K562 (cell line): ENCODE data around the gene C16orf86. TPM values are rescaled to one million over a fixed set of nuclear protein-coding genes. Genes with fewer than 3 reads are reported as not detected.

Experiments used
- ATAC-seq: fragments of 200-7000 bp; cut with Tn5 transposase; 3 replicates; pipeline ENCODE4 v1.9.1; 2020; ENCODE audit warnings: moderate library complexity
- BruUV-seq: library from RNA; stranded (reverse); fragments of 400-500 nt; replicated peaks from 2 replicates; lab custom pipeline; 2021; lab: Mats Ljungman, UMichigan
- CTCF ChIA-PET: fragments of 300-600 bp; formaldehyde crosslinking; extraction: SDS; loops from one replicate; lab custom pipeline; 2021; ENCODE audit warnings: low intra/inter-chr PET ratio; lab: Yijun Ruan, JAX
- POLR2A ChIA-PET: fragments of 300-600, 350-650 bp; sonication (Branson Sonifier 250); formaldehyde crosslinking; extraction: SDS; loops from one replicate; lab custom pipeline; 2021; ENCODE audit warnings: antibody characterized with exemption, inconsistent platforms; lab: Yijun Ruan, JAX
- DNase-seq, 4 experiments: peaks; one replicate each; pipeline versions ENCODE4 v3.0.0 to v3.0.0-alpha.2; 2011 to 2018; ENCODE audit warnings: low spot score in 3 of 4, mixed read lengths in 3 of 4; ENCODE audit errors: extremely low read depth in 1 of 4
- FAIRE-seq: peaks from 2 replicates; lab custom pipeline; 2011; peaks lifted over from hg19 to GRCh38; lab: Jason Lieb, UNC
- H2AFZ ChIP-seq: 2 replicates; pipeline ENCODE4 v1.6.0; 2011; ENCODE audit warnings: low read depth, low read length, control low read depth, inconsistent platforms
- H3K27ac ChIP-seq: fragments of 200-600 bp; 3 replicates; pipeline ENCODE4 v1.8.0; 2011; ENCODE audit warnings: low read depth, mild to moderate bottlenecking, control low read depth, inconsistent platforms, low read length, moderate library complexity, mixed read lengths; ENCODE audit errors: extremely low read depth
- H3K27me3 ChIP-seq, 2 experiments: fragments of 300-600 bp in 1 of 2; 2 replicates in 1 of 2; 3 replicates in 1 of 2; pipeline versions ENCODE4 v1.6.0 to v1.8.0; 2011; ENCODE audit warnings: inconsistent platforms in 2 of 2, low read length in 2 of 2, mild to moderate bottlenecking in 1 of 2, mixed read lengths in 1 of 2, moderate library complexity in 1 of 2; ENCODE audit not compliant: control insufficient read depth in 2 of 2, insufficient read depth in 2 of 2
- H3K36me3 ChIP-seq: fragments of 300-600 bp; 3 replicates; pipeline ENCODE4 v1.8.0; 2011; ENCODE audit warnings: mild to moderate bottlenecking, low read length, inconsistent platforms; ENCODE audit not compliant: control insufficient read depth, insufficient read depth
- H3K4me1 ChIP-seq, 2 experiments: fragments of 200-600 bp in 1 of 2; replicated peaks in 1 of 2; 2 replicates in 1 of 2; 3 replicates in 1 of 2; pipeline versions ENCODE4 v1.5.1 to v1.8.0; 2011; ENCODE audit warnings: inconsistent platforms in 2 of 2, low read length in 2 of 2, mild to moderate bottlenecking in 1 of 2, mixed read lengths in 1 of 2, moderate library complexity in 1 of 2; ENCODE audit not compliant: control insufficient read depth in 2 of 2, insufficient read depth in 2 of 2
- H3K4me2 ChIP-seq: 2 replicates; pipeline ENCODE4 v1.6.1; 2011; ENCODE audit warnings: low read length, control low read depth, inconsistent platforms, mixed read lengths; ENCODE audit not compliant: insufficient read depth
- H3K4me3 ChIP-seq: fragments of 200-600 bp; sonication (generic), shearing (Covaris generic); 2 replicates; pipeline ENCODE4 v1.5.1; 2016; ENCODE audit warnings: control low read depth, inconsistent platforms
- H3K79me2 ChIP-seq: fragments of 200-600 bp; 3 replicates; pipeline ENCODE4 v1.8.0; 2011; ENCODE audit warnings: low read length, inconsistent platforms; ENCODE audit not compliant: control insufficient read depth, insufficient read depth
- H3K9ac ChIP-seq, 2 experiments: 2 replicates each; pipeline versions ENCODE4 v1.6.0 to v1.6.1; 2011; ENCODE audit warnings: low read depth in 2 of 2, low read length in 2 of 2, control low read depth in 1 of 2, inconsistent platforms in 1 of 2, mild to moderate bottlenecking in 1 of 2, mixed read lengths in 1 of 2; ENCODE audit not compliant: insufficient read depth in 1 of 2
- H3K9me1 ChIP-seq: one replicate; pipeline ENCODE4 v1.6.0; 2011; ENCODE audit warnings: inconsistent platforms, mild to moderate bottlenecking, low read length, moderate library complexity; ENCODE audit not compliant: control insufficient read depth, insufficient read depth
- H3K9me3 ChIP-seq: replicated peaks from 2 replicates; pipeline ENCODE4 v1.5.1; 2011; ENCODE audit warnings: low read depth, low read length, inconsistent platforms; ENCODE audit not compliant: control insufficient read depth, insufficient read depth
- H4K20me1 ChIP-seq: replicated peaks from 2 replicates; pipeline ENCODE4 v1.6.1; 2011; ENCODE audit warnings: low read length, inconsistent platforms, mixed read lengths; ENCODE audit not compliant: control insufficient read depth, insufficient read depth
- E2F3 ChIP-seq: fragments of 250-450 bp; sonication (Bioruptor Pico); IDR thresholded peaks from 2 replicates; pipeline ENCODE4 v1.4.0; 2020; ENCODE audit warnings: mild to moderate bottlenecking
- GATAD2B ChIP-seq: fragments of 450-650 bp; IDR thresholded peaks from 2 replicates; pipeline ENCODE4 v1.6.1; 2017; ENCODE audit warnings: mild to moderate bottlenecking, borderline replicate concordance
- RBBP5 ChIP-seq: fragments of 200-600 bp; sonication (generic); IDR thresholded peaks from 2 replicates; pipeline ENCODE4 v1.6.1; 2012; ENCODE audit warnings: borderline replicate concordance, mild to moderate bottlenecking, low read length, control low read depth, inconsistent platforms; ENCODE audit not compliant: insufficient read depth, poor library complexity, severe bottlenecking
- RBM15 ChIP-seq: fragments of 200-400 bp; formaldehyde crosslinking; IDR thresholded peaks from 2 replicates; pipeline ENCODE4 v1.6.1; 2018; ENCODE audit warnings: mild to moderate bottlenecking, low read length, moderate library complexity; ENCODE audit not compliant: insufficient read depth
- RBM25 ChIP-seq: fragments of 200-400 bp; formaldehyde crosslinking; IDR thresholded peaks from 2 replicates; pipeline ENCODE4 v1.6.1; 2018; ENCODE audit warnings: low read length, low read depth, moderate library complexity; ENCODE audit not compliant: severe bottlenecking
- SIN3B ChIP-seq: fragments of 450-650 bp; IDR thresholded peaks from 2 replicates; pipeline ENCODE4 v1.6.1; 2017; ENCODE audit warnings: low read depth, mild to moderate bottlenecking, moderate library complexity
- SMARCB1 ChIP-seq: IDR thresholded peaks from 2 replicates; pipeline ENCODE4 v1.6.1; 2011; ENCODE audit warnings: improper control_type of control experiment, low read depth; ENCODE audit not compliant: insufficient read length
- TAF7 ChIP-seq: fragments of 450-650 bp; IDR thresholded peaks from 2 replicates; pipeline ENCODE4 v1.6.1; 2016; ENCODE audit warnings: missing genetic modification characterization, missing compliant biosample characterization
- ZNF316 ChIP-seq: fragments of 450-650 bp; IDR thresholded peaks from 2 replicates; pipeline ENCODE4 v1.6.1; 2016
- ZNF764 ChIP-seq: fragments of 250-450 bp; sonication (Bioruptor Pico); IDR thresholded peaks from 2 replicates; pipeline ENCODE4 v1.4.0; 2020; ENCODE audit warnings: low read depth, mild to moderate bottlenecking, moderate library complexity
- WGBS: fragments of 100-300 bp; shearing (Covaris generic); methylation state at CpG from one replicate; pipeline ENCODE4 v1.1.6; 2016; ENCODE audit warnings: low coverage, mixed read lengths; ENCODE audit not compliant: insufficient coverage; ENCODE audit errors: missing lambda C conversion rate; 5-methylcytosine and 5-hydroxymethylcytosine counted together
- in situ Hi-C: fragments of 300-500 bp; cut with MboI; formaldehyde crosslinking; loops from 4 replicates; pipeline ENCODE4 v1.15.0; 2018; ENCODE audit warnings: inconsistent platforms, mixed read lengths
- intact Hi-C: fragments of 100-400 bp; cut with micrococcal nuclease; formaldehyde crosslinking; loops from 2 replicates; pipeline ENCODE4 v1.14.2; 2022
- polyA plus RNA-seq, 8 experiments: library from polyadenylated mRNA; depleted of rRNA in 4 of 8; stranded (reverse) in 5 of 8; unstranded in 3 of 8; fragments of >200 nt; fragmentation: Nextera tagmentation in 2 of 8; fragmentation: Illumina TruSeq in 1 of 8; extraction: Ambion mirVana in 2 of 8; extraction: Trizol in 1 of 8; gene quantifications; 2 replicates each; pipeline versions ENCODE4 v1.2.1 to v1.2.3, GENCODE V29; 2011 to 2014; ENCODE audit warnings: inconsistent platforms in 1 of 8, missing spikeins in 1 of 8
- total RNA-seq, 7 experiments: library from RNA; depleted of rRNA in 6 of 7; stranded (reverse); fragments of >200 nt in 6 of 7; fragmentation: Illumina TruSeq in 2 of 7; extraction: Trizol in 2 of 7; gene quantifications; 2 replicates each; pipeline versions ENCODE4 v1.2.1 to v1.2.3, GENCODE V29; 2011 to 2021; ENCODE audit warnings: low replicate concordance in 1 of 7
- TF ChIP-seq, protein P1 (sequence below), 2 experiments: fragments of 450-650 bp in 1 of 2; IDR thresholded peaks; 2 replicates each; pipeline ENCODE4 v1.6.1; 2011 to 2017; ENCODE audit warnings: low read depth in 2 of 2, antibody characterized with exemption in 1 of 2, borderline replicate concordance in 1 of 2, low read length in 1 of 2, mild to moderate bottlenecking in 1 of 2, mixed read lengths in 1 of 2; ENCODE audit not compliant: control insufficient read depth in 1 of 2
- TF ChIP-seq, protein P2 (sequence below): fragments of 250-450 bp; sonication (Bioruptor Pico); IDR thresholded peaks from 2 replicates; pipeline ENCODE4 v1.8.0; 2022; ENCODE audit warnings: inconsistent platforms
- TF ChIP-seq, protein P3 (sequence below), 2 experiments: IDR thresholded peaks; 2 replicates each; pipeline ENCODE4 v1.6.1; 2011; ENCODE audit warnings: borderline replicate concordance in 1 of 2, control low read depth in 1 of 2, low read depth in 1 of 2, low read length in 1 of 2, mild to moderate bottlenecking in 1 of 2, mixed read lengths in 1 of 2, moderate library complexity in 1 of 2; ENCODE audit not compliant: insufficient read depth in 1 of 2, insufficient read length in 1 of 2, poor library complexity in 1 of 2, severe bottlenecking in 1 of 2; ENCODE audit errors: extremely low read depth in 1 of 2

Gene C16orf86
- total and polyA plus RNA-seq, 9 of the 15 experiments (the other 6 are each of a cell fraction or from before 2014, with no cell fraction given): 0.13 to 1.2 (median 0.27) TPM; not detected in 3

DNA sequence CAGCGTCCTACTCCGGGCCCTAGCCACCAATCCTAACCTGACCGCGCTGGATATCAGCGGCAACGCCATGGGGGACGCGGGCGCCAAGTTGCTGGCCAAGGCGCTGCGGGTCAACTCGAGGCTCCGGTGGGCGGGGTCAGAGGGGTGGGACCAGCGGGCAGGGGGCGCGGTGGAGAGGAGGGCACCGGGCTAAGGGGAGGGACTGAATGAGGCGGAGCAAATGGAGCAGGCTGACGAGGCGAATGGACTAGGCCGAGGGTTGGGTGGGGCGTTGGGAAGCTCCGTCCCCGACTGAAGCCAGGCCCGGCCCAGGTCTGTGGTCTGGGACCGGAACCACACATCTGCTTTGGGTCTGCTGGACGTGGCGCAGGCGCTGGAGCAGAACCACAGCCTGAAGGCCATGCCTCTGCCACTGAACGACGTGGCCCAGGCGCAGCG lies 17.1 kb upstream of the C16orf86 start (continued):
- TF ChIP-seq SMARCB1 (no peak), ZNF764 (CRISPR knock-in tag) (no peak), TAF7 (tag) (no peak), RBM25 (no peak), RBM15 (no peak), E2F3 (CRISPR knock-in tag) (no peak), GATAD2B (no peak)

DNA sequence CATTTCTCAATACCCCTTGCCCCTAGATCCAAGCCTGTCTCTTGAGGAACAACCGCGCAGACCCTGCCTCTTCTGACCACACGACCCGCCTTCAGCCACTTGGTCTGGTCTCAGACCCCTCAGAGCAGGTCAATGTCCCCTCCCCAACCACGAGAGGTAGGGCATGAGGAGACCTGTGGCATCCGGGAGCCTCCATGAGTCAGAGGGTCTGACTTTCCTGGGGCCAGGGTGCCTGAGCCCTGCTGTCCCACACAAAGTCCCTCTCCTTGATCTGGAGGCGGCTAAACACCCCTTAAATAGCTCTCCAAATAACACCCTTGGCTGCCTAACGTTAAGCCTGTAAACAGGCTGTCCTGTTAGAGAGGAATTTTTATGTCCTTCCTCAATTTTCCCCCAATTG lies 16.6 kb upstream of the C16orf86 start:
- ChIA-PET CTCF (no interaction called here), POLR2A (interaction anchor here (0.8 kb wide), 1 partner anchor 9 kb away, joined by 3 read pairs; no protein-coding TSS in a partner anchor)
- ATAC-seq (no peak), DNase-seq (no peak), FAIRE-seq (no peak)
- Histone ChIP-seq H3K9ac (no peak overlapping the region; a peak in 1 of 4 replicates), H4K20me1 (peaks cover 13% of the 10 kb centered on the region; the same call in 1 of the 2 replicates), H3K4me3 (no peak overlapping the region), H3K4me1 (peaks cover 0 to 72% of the 10 kb centered on the region in 2 experiments; a peak in 4 of 5 replicates), H3K79me2 (no peaks in the 10 kb centered on the region), H3K9me3 (no peaks in the 10 kb centered on the region), H2AFZ (no peak overlapping the region), H3K27me3 (peaks cover 8 to 69% of the 10 kb centered on the region in 2 experiments; a peak in 4 of 5 replicates), H3K36me3 (no peaks in the 10 kb centered on the region), H3K4me2 (no peak overlapping the region), H3K9me1 (no peaks in the 10 kb centered on the region), H3K27ac (no peak overlapping the region)
- WGBS: 30% methylated on average over 6 of the region's 8 CpGs
- BruUV-seq: no TSS peak
- in situ Hi-C loops: no loop called here
- intact Hi-C loops: no loop called here
- TF ChIP-seq, protein P1, sequence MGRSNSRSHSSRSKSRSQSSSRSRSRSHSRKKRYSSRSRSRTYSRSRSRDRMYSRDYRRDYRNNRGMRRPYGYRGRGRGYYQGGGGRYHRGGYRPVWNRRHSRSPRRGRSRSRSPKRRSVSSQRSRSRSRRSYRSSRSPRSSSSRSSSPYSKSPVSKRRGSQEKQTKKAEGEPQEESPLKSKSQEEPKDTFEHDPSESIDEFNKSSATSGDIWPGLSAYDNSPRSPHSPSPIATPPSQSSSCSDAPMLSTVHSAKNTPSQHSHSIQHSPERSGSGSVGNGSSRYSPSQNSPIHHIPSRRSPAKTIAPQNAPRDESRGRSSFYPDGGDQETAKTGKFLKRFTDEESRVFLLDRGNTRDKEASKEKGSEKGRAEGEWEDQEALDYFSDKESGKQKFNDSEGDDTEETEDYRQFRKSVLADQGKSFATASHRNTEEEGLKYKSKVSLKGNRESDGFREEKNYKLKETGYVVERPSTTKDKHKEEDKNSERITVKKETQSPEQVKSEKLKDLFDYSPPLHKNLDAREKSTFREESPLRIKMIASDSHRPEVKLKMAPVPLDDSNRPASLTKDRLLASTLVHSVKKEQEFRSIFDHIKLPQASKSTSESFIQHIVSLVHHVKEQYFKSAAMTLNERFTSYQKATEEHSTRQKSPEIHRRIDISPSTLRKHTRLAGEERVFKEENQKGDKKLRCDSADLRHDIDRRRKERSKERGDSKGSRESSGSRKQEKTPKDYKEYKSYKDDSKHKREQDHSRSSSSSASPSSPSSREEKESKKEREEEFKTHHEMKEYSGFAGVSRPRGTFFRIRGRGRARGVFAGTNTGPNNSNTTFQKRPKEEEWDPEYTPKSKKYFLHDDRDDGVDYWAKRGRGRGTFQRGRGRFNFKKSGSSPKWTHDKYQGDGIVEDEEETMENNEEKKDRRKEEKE (IDR thresholded peaks at IDR 0.05; ENCODE audit: borderline replicate concordance in 1 of 2, control insufficient read depth in 1 of 2, low read depth in 2 of 2, low read length in 1 of 2): no peak
- TF ChIP-seq, protein P2, sequence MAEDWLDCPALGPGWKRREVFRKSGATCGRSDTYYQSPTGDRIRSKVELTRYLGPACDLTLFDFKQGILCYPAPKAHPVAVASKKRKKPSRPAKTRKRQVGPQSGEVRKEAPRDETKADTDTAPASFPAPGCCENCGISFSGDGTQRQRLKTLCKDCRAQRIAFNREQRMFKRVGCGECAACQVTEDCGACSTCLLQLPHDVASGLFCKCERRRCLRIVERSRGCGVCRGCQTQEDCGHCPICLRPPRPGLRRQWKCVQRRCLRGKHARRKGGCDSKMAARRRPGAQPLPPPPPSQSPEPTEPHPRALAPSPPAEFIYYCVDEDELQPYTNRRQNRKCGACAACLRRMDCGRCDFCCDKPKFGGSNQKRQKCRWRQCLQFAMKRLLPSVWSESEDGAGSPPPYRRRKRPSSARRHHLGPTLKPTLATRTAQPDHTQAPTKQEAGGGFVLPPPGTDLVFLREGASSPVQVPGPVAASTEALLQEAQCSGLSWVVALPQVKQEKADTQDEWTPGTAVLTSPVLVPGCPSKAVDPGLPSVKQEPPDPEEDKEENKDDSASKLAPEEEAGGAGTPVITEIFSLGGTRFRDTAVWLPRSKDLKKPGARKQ (CRISPR knock-in tag): no peak
- no peak for TF ChIP-seq ZNF316
- TF ChIP-seq RBBP5: no peak
- TF ChIP-seq, protein P3, sequence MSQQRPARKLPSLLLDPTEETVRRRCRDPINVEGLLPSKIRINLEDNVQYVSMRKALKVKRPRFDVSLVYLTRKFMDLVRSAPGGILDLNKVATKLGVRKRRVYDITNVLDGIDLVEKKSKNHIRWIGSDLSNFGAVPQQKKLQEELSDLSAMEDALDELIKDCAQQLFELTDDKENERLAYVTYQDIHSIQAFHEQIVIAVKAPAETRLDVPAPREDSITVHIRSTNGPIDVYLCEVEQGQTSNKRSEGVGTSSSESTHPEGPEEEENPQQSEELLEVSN (IDR thresholded peaks at IDR 0.05; ENCODE audit: borderline replicate concordance in 1 of 2, extremely low read depth in 1 of 2, insufficient read depth in 1 of 2, insufficient read length in 1 of 2, low read depth in 1 of 2, low read length in 1 of 2, poor library complexity in 1 of 2, severe bottlenecking in 1 of 2): no peak
- no peak for TF ChIP-seq SIN3B
